ENCODE measurements around the gene CLDND1.

CLDND1 gene

DNA sequence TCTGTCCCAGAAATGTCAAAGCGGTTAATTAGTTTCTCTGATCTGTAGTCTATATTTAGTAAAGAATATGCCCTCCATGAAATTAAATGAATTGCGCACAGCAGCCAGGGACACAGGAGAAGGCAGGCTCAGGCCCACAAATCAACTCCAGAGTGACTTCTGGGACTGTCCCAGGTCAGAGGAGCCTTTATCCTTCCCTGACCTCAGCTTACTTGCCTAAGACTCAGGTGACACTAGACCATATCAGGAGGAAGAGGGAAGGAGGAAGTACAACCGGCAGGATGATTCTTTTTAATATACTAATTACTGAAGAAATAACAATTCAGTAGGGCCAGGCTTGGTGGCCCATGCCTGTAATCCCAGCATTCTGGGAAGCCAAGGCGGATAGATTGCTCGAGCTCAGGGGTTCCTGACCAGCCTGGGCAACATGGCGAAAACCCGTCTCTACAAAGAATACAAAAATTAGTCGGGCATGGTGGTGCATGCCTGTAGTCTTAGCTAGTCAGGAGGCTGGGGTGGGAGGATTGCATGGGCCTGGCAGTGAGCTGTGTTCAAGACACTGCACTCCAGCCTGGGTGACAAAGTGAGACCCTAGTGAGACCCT lies 7.3 kb upstream of the CLDND1 start:
- POLR2A ChIA-PET: interaction anchor here (0.8 to 1.0 kb wide), 2 partner anchors 26 to 34 kb away, joined by 3 to 4 read pairs; no protein-coding TSS in a partner anchor
- TF ChIP-seq, protein P1, sequence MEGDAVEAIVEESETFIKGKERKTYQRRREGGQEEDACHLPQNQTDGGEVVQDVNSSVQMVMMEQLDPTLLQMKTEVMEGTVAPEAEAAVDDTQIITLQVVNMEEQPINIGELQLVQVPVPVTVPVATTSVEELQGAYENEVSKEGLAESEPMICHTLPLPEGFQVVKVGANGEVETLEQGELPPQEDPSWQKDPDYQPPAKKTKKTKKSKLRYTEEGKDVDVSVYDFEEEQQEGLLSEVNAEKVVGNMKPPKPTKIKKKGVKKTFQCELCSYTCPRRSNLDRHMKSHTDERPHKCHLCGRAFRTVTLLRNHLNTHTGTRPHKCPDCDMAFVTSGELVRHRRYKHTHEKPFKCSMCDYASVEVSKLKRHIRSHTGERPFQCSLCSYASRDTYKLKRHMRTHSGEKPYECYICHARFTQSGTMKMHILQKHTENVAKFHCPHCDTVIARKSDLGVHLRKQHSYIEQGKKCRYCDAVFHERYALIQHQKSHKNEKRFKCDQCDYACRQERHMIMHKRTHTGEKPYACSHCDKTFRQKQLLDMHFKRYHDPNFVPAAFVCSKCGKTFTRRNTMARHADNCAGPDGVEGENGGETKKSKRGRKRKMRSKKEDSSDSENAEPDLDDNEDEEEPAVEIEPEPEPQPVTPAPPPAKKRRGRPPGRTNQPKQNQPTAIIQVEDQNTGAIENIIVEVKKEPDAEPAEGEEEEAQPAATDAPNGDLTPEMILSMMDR (IDR thresholded peaks at IDR 0.05; ENCODE audit: control extremely low read depth, extremely low read depth, low read depth, missing control alignments): no peak
- CTCF ChIA-PET: interaction anchor here (1.0 to 1.5 kb wide), 6 partner anchors 12 to 490 kb away, joined by 3 to 5 read pairs (median 4); no protein-coding TSS in a partner anchor

GRCh38 chr3:98528474-98529346 lies 6.0 kb upstream of the CLDND1 start:
- TF ChIP-seq, protein P1 (IDR thresholded peaks at IDR 0.05; ENCODE audit: control extremely low read depth, extremely low read depth, low read depth, missing control alignments): no peak
- POLR2A ChIA-PET: interaction anchor here (1.4 kb wide), 1 partner anchor 8 kb away, joined by 4 read pairs; no protein-coding TSS in a partner anchor
- CTCF ChIA-PET: interaction anchor here (1.0 to 1.3 kb wide), 2 partner anchors 26 to 45 kb away, joined by 3 to 5 read pairs; no protein-coding TSS in a partner anchor
- no peak for DNase-seq (ENCODE audit: extremely low spot score)

More for the DNA sequence above, 7.3 kb upstream of the CLDND1 start:
- DNase-seq (ENCODE audit: extremely low spot score): no peak

GRCh38 chr3:98525494-98525893 lies 2.8 kb upstream of the CLDND1 start:
- ChIA-PET POLR2A (no interaction called here), CTCF (interaction anchor here (1.0 to 1.4 kb wide), 4 partner anchors 11 to 71 kb away, joined by 3 to 4 read pairs (median 4); no protein-coding TSS in a partner anchor)
- TF ChIP-seq, protein P1 (IDR thresholded peaks at IDR 0.05; ENCODE audit: control extremely low read depth, extremely low read depth, low read depth, missing control alignments): no peak
- DNase-seq (ENCODE audit: extremely low spot score): no peak

DNA sequence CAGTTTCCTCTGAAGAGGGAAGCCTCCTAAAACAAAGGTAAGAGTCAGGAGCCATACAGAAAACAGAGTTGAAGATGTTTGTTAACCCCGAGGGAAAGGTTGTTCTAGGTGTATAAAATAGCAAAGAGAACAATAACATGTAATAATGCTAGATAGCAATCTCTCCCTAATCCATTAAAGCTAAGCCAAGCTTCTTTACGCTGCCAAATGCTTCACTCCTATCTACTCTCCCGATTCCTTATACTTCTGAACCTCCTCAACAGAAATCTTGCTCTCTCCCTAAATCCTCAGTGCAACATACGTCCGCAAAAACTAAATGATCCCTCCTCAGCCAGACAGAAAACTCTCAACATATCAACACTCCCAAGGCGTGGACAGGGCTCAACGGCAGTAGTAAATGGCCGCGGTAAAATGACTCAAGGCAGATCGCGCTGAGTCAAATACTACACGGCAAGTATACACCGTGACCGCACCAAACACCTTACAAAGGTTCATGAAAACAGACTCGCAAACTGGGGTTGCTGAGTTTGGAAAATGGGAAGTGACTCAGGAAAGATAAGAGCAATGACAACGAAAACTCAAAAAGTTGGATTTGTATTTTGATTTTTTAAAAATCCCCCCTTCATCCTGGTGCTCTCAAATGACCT lies 682 bp downstream of the CLDND1 start:
- DNase-seq (ENCODE audit: extremely low spot score): peak; percentile 40
- POLR2A ChIA-PET: interaction anchor here (0.8 to 3.2 kb wide), 5 partner anchors 11 to 44 kb away, joined by 4 to 17 read pairs (median 5); partner anchors contain the start of gene GPR15
- TF ChIP-seq, protein P1 (IDR thresholded peaks at IDR 0.05; ENCODE audit: control extremely low read depth, extremely low read depth, low read depth, missing control alignments): no peak
- CTCF ChIA-PET: interaction anchor here (1.0 to 1.7 kb wide), 7 partner anchors 10 to 484 kb away, joined by 3 to 7 read pairs (median 4); partner anchors contain the start of gene GPR15

GRCh38 chr3:98519351-98519750 lies 3.4 kb downstream of the CLDND1 start:
- no peak for DNase-seq (ENCODE audit: extremely low spot score)
- POLR2A ChIA-PET: no interaction called here
- CTCF ChIA-PET: interaction anchor here (1.1 kb wide), 1 partner anchor 53 kb away, joined by 3 read pairs; no protein-coding TSS in a partner anchor
- TF ChIP-seq, protein P1 (IDR thresholded peaks at IDR 0.05; ENCODE audit: control extremely low read depth, extremely low read depth, low read depth, missing control alignments): no peak

DNA sequence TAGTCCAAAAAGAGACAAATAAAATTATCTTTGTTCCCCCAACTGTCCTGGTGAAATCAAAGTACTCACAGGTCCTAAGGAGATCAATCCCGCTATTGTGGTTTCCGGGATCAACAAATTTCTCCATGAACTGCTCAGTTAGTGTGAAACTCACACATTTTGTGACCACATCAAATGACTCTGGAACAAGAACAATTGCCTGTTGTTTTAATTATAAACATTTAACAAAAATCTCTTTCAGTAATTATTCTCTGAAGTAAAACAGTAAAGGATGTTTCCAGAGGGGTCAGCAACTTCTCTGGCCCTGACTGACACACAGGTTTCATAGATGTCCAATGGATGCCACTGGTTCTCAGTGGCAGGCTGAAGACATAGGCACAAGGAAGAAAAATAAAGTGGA lies 3.9 kb downstream of the CLDND1 start:
- POLR2A ChIA-PET: no interaction called here
- TF ChIP-seq, protein P1 (IDR thresholded peaks at IDR 0.05; ENCODE audit: control extremely low read depth, extremely low read depth, low read depth, missing control alignments): no peak
- CTCF ChIA-PET: no interaction called here
- no peak for DNase-seq (ENCODE audit: extremely low spot score)

All from GM10248 (cell line).